Neuronal stem cell (in vitro differentiated cells): ENCODE results near the gene WFIKKN1.

Experiments used
- DNase-seq: peaks from one replicate; pipeline ENCODE4 v3.0.0-alpha.2; 2013; ENCODE audit warnings: low spot score
- H2AFZ ChIP-seq: one replicate; pipeline ENCODE4 v1.6.1; 2013; ENCODE audit warnings: mild to moderate bottlenecking, low read length, inconsistent platforms
- H2AK5ac ChIP-seq: 2 replicates; pipeline ENCODE4 v1.6.1; 2013; ENCODE audit warnings: low read depth, mild to moderate bottlenecking, inconsistent platforms, low read length, moderate library complexity, mixed read lengths
- H2BK120ac ChIP-seq: 2 replicates; pipeline ENCODE4 v1.6.1; 2013; ENCODE audit warnings: low read depth, mild to moderate bottlenecking, inconsistent platforms, low read length, moderate library complexity, mixed read lengths
- H2BK12ac ChIP-seq: one replicate; pipeline ENCODE4 v1.6.1; 2013; ENCODE audit warnings: low read length, inconsistent platforms
- H2BK15ac ChIP-seq: 2 replicates; pipeline ENCODE4 v1.6.1; 2013; ENCODE audit warnings: mild to moderate bottlenecking, low read length, inconsistent platforms, mixed read lengths
- H2BK5ac ChIP-seq: one replicate; pipeline ENCODE4 v1.6.1; 2013; ENCODE audit warnings: inconsistent platforms, mild to moderate bottlenecking, low read length, moderate library complexity
- H3K14ac ChIP-seq: one replicate; pipeline ENCODE4 v1.6.1; 2013; ENCODE audit warnings: low read length, inconsistent platforms
- H3K18ac ChIP-seq: 2 replicates; pipeline ENCODE4 v1.6.1; 2013; ENCODE audit warnings: low read length, inconsistent platforms
- H3K23ac ChIP-seq: 2 replicates; pipeline ENCODE4 v1.6.1; 2013; ENCODE audit warnings: low read depth, mild to moderate bottlenecking, mixed read lengths, low read length, inconsistent platforms; ENCODE audit not compliant: poor library complexity
- H3K27ac ChIP-seq: replicated peaks from 3 replicates; pipeline ENCODE4 v1.5.1; 2013; ENCODE audit warnings: low read length, inconsistent platforms
- H3K27me3 ChIP-seq, 3 experiments: 2 replicates each; pipeline ENCODE4 v1.6.1; 2013; ENCODE audit warnings: low read length in 3 of 3, mild to moderate bottlenecking in 2 of 3, inconsistent platforms in 1 of 3, low read depth in 1 of 3, mixed read lengths in 1 of 3, moderate library complexity in 1 of 3; ENCODE audit not compliant: control insufficient read depth in 3 of 3, insufficient read depth in 3 of 3
- H3K36me3 ChIP-seq, 2 donors: replicated peaks in 1 of 2; 2 replicates each; pipeline ENCODE4 v1.6.1; 2013; ENCODE audit warnings: low read length in 2 of 2; ENCODE audit not compliant: control insufficient read depth in 2 of 2, insufficient read depth in 2 of 2
- H3K4ac ChIP-seq: 2 replicates; pipeline ENCODE4 v1.6.1; 2013; ENCODE audit warnings: inconsistent platforms, mild to moderate bottlenecking, low read length, moderate library complexity
- H3K4me1 ChIP-seq, 2 donors: 1 replicate in 1 of 2; 2 replicates in 1 of 2; pipeline ENCODE4 v1.6.1; 2013; ENCODE audit warnings: low read length in 2 of 2, low read depth in 1 of 2; ENCODE audit not compliant: control insufficient read depth in 2 of 2, insufficient read depth in 1 of 2
- H3K4me2 ChIP-seq: one replicate; pipeline ENCODE4 v1.6.1; 2013; ENCODE audit warnings: mild to moderate bottlenecking, low read length, inconsistent platforms; ENCODE audit not compliant: insufficient read depth, poor library complexity, severe bottlenecking
- H3K4me3 ChIP-seq, 2 donors: 2 replicates each; pipeline ENCODE4 v1.5.1; 2013; ENCODE audit warnings: low read length in 2 of 2, mild to moderate bottlenecking in 2 of 2, inconsistent platforms in 1 of 2, moderate library complexity in 1 of 2
- H3K79me1 ChIP-seq: one replicate; pipeline ENCODE4 v1.6.1; 2013; ENCODE audit warnings: low read depth, mild to moderate bottlenecking, inconsistent platforms, low read length, moderate library complexity
- H3K9ac ChIP-seq: one replicate; pipeline ENCODE4 v1.6.1; 2013; ENCODE audit warnings: mild to moderate bottlenecking, low read depth, low read length, inconsistent platforms; ENCODE audit not compliant: poor library complexity
- H3K9me3 ChIP-seq, 2 donors: replicated peaks in 1 of 2; 2 replicates each; pipeline versions ENCODE3 to v1.6.1; 2013; ENCODE audit warnings: low read length in 2 of 2, mild to moderate bottlenecking in 2 of 2, inconsistent platforms in 1 of 2, low read depth in 1 of 2, mixed read lengths in 1 of 2, moderate library complexity in 1 of 2; ENCODE audit not compliant: control insufficient read depth in 2 of 2, insufficient read depth in 1 of 2
- H4K8ac ChIP-seq: one replicate; pipeline ENCODE4 v1.6.1; 2013; ENCODE audit warnings: low read depth, mild to moderate bottlenecking, inconsistent platforms, low read length, moderate library complexity
- H4K91ac ChIP-seq: one replicate; pipeline ENCODE4 v1.6.1; 2013; ENCODE audit warnings: low read length, low read depth, mild to moderate bottlenecking, inconsistent platforms; ENCODE audit not compliant: poor library complexity
- WGBS, 2 donors: extraction: QIAGEN DNeasy Blood & Tissue Kit; methylation state at CpG; one replicate each; pipeline ENCODE4 v1.1.7; 2013; ENCODE audit warnings: missing lambda C conversion rate in 2 of 2, mixed read lengths in 1 of 2; ENCODE audit not compliant: insufficient read length in 2 of 2, insufficient replicate concordance in 1 of 2; ENCODE audit errors: extremely low coverage in 2 of 2; 5-methylcytosine and 5-hydroxymethylcytosine counted together

Gene WFIKKN1

DNA sequence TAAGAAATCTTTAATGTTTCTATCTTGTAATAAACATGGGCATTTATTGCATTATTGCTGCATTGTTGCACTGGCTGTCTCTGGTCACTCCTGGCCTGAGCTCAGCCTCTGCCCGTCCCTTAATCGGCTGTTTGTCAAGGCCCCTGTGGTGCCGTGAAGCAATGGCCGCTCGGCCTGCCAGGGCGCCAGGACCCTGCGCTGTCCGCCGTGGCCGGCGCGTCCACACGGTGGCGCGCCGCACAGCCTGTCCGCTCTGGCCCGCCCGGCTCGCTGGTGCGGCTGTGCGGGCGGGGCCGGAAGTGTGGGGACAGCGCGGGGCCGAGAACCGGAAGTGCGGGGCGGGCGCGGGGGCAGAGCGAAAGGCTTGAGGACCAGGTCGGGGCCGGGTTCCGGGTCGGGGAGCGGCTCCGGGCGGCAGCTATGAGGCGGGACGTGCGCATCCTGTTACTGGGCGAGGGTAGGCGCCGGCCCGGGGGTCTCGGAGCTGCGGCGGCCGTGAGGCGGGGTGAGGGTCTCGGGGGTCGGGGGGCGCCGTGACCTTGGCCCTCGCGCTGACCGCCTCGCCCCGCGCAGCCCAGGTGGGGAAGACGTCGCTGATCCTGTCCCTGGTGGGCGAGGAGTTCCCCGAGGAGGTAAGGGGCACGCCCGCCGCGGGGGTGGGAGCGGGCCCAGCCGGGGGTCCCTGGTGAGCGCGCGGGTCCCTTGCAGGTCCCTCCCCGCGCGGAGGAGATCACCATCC, 37.2 kb downstream of the WFIKKN1 start, which contains the start of gene RHOT2:
Gene RHOT2, plus strand, starts transcription at position 353 of the 739 bp plus-strand sequence. Its CDS starts 68 bp downstream, at position 421.
- peak within 1 kb of the TSS; percentile 71 for H3K14ac ChIP-seq
- peak within 1 kb of the TSS; percentile 80 for H2BK12ac ChIP-seq
- no peak within 1 kb of the TSS for H4K91ac ChIP-seq
- peak within 1 kb of the TSS; percentile 98 for H3K23ac ChIP-seq
- H3K9me3 ChIP-seq, result no peaks in the 10 kb centered on the region
- H3K9ac ChIP-seq, result peak within 1 kb of the TSS; percentile 95
- H3K27me3 ChIP-seq, result no peaks in the 10 kb centered on the region
- WGBS, 2 donors, result no CpG with 5 or more reads among the region's 78 CpGs
- peaks cover 25% of the 10 kb centered on the region for H3K79me1 ChIP-seq
- H3K4me1 ChIP-seq, result peaks cover 2 to 6% of the 10 kb centered on the region in 2 donors
- H4K8ac ChIP-seq, result peak within 1 kb of the TSS; percentile 65
- H3K27ac ChIP-seq, result no peak within 1 kb of the TSS
- DNase-seq, result peak; percentile 89
- peak within 1 kb of the TSS; percentile 98 for H2AK5ac ChIP-seq
- H3K4ac ChIP-seq, result peak within 1 kb of the TSS; percentile 66
- H2BK15ac ChIP-seq, result peak within 1 kb of the TSS; percentile 87
- peak within 1 kb of the TSS; percentile 76 for H2AFZ ChIP-seq
- peak within 1 kb of the TSS; percentile 89 to 92 for H3K4me3 ChIP-seq
- peak within 1 kb of the TSS; percentile 96 for H3K4me2 ChIP-seq
- H2BK120ac ChIP-seq, result no peak within 1 kb of the TSS
- peak within 1 kb of the TSS; percentile 53 for H2BK5ac ChIP-seq
- H3K36me3 ChIP-seq, result peaks cover 36 to 40% of the 10 kb centered on the region in 2 donors
- peak within 1 kb of the TSS; percentile 95 for H3K18ac ChIP-seq

DNA sequence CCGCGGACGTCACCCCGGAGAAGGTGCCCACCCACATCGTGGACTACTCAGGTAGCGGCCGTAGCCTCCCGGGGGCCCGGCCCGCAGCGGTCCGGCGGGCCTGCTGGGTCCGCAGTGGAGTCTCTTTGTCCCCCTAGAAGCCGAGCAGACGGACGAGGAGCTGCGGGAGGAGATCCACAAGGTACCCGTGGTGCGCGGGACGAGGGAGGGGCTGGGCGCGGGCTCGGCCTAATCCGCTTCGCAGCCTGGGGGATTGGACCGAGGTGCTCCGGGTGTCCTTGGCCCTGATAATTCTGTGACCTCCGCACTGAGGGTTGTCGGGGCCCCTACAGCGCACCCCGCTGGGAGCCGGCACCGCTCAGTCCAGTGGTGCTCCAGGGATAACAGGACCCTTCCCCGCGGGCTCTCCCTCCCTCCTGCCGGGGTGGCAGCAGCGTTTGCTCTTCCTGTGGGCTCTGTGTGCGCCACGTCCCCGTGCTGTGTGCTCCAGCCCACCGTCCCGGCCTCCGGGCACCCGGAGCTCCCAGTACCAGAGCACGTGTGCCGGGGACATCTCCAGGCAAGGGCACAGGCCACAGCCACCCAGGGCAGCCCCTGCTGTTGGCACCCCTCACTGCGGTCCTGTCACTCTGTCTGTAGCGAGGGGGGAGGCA, 37.9 kb downstream of the WFIKKN1 start:
- peak overlapping the region; percentile 75 for H2AK5ac ChIP-seq
- H4K8ac ChIP-seq, result peak overlapping the region; percentile 65
- no peak overlapping the region for H4K91ac ChIP-seq
- no peaks in the 10 kb centered on the region for H3K27me3 ChIP-seq
- H3K9me3 ChIP-seq, result no peaks in the 10 kb centered on the region
- H3K4me3 ChIP-seq, result peak overlapping the region; percentile 89 to 92
- H3K14ac ChIP-seq, result peak overlapping the region; percentile 21
- peak overlapping the region; percentile 96 for H3K4me2 ChIP-seq
- H3K18ac ChIP-seq, result peak overlapping the region; percentile 95
- peak overlapping the region; percentile 95 for H3K9ac ChIP-seq
- H3K4me1 ChIP-seq, result peaks cover 2 to 6% of the 10 kb centered on the region in 2 donors
- H2BK12ac ChIP-seq, result no peak overlapping the region
- peaks cover 28% of the 10 kb centered on the region for H3K79me1 ChIP-seq
- peaks cover 37 to 46% of the 10 kb centered on the region in 2 donors for H3K36me3 ChIP-seq
- WGBS, 2 donors, result no CpG with 5 or more reads among the region's 50 CpGs
- H3K27ac ChIP-seq, result no peak overlapping the region
- H2BK120ac ChIP-seq, result no peak overlapping the region
- H2AFZ ChIP-seq, result peak overlapping the region; percentile 76
- no peak for DNase-seq
- H2BK5ac ChIP-seq, result peak overlapping the region; percentile 53
- H3K4ac ChIP-seq, result peak overlapping the region; percentile 66
- no peak overlapping the region for H2BK15ac ChIP-seq
- peak overlapping the region; percentile 98 for H3K23ac ChIP-seq

DNA sequence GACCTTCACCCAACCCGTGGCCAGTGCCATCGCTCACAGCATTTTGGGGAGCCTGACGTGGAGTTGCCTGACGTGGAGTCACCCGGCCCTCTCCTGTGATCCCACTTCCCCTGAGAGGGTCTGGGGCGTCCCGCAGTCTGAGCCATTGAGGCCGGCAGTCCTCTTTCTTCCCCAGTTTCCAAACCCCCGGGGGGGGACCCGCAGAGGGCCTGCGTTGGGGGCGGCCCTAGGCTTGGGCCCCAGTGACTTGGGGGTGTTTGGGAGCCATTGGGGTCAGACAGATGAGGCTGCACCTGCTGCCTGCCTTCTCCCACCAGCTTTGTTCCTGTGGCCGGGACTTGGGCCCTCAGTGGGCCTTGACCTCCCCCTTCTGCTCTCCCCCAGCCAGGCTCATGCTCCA, 38.9 kb downstream of the WFIKKN1 start:
- Histone ChIP-seq H3K9ac (no peak overlapping the region), H2BK120ac (no peak overlapping the region), H2BK12ac (no peak overlapping the region), H4K91ac (no peak overlapping the region), H2AFZ (no peak overlapping the region), H3K79me1 (peaks cover 28% of the 10 kb centered on the region), H3K4me3 (peak overlapping the region; percentile 41 to 92), H2AK5ac (no peak overlapping the region), H3K36me3 (peaks cover 37 to 56% of the 10 kb centered on the region in 2 donors), H3K4ac (no peak overlapping the region), H3K4me1 (peaks cover 2 to 6% of the 10 kb centered on the region in 2 donors), H3K14ac (no peak overlapping the region), H2BK5ac (no peak overlapping the region), H4K8ac (no peak overlapping the region), H3K27me3 (peaks cover 0 to under 1% (median 0%) of the 10 kb centered on the region in 3 experiments), H3K18ac (no peak overlapping the region), H3K9me3 (no peaks in the 10 kb centered on the region), H3K4me2 (no peak overlapping the region), H2BK15ac (no peak overlapping the region), H3K27ac (no peak overlapping the region), H3K23ac (peak overlapping the region; percentile 73)
- DNase-seq, result no peak
- no CpG with 5 or more reads among the region's 13 CpGs for WGBS, 2 donors
